Gastrocnemius medialis (tissue), 4 donors: Measurements from ENCODE around the gene BMP7.

ENCODE experiments used
- POLR2A ChIP-seq, 2 donors: fragments of 450-650 bp; IDR thresholded peaks; one replicate each; pipeline ENCODE4 v1.6.1; 2017; ENCODE audit warnings: antibody characterized with exemption in 2 of 2, mild to moderate bottlenecking in 2 of 2, moderate library complexity in 2 of 2
- TF ChIP-seq, protein P1 (sequence below), 5 experiments: fragments of 450-650 bp in 3 of 5; fragments of 200-600 bp in 2 of 5; sonication (generic) in 2 of 5; IDR thresholded peaks in 4 of 5; conservative IDR thresholded peaks in 1 of 5; 1 replicate in 4 of 5; 2 replicates in 1 of 5; pipeline ENCODE4 v1.5.1; 2016 to 2019; ENCODE audit warnings: antibody characterized with exemption in 5 of 5, mild to moderate bottlenecking in 3 of 5, moderate library complexity in 3 of 5

DNA sequence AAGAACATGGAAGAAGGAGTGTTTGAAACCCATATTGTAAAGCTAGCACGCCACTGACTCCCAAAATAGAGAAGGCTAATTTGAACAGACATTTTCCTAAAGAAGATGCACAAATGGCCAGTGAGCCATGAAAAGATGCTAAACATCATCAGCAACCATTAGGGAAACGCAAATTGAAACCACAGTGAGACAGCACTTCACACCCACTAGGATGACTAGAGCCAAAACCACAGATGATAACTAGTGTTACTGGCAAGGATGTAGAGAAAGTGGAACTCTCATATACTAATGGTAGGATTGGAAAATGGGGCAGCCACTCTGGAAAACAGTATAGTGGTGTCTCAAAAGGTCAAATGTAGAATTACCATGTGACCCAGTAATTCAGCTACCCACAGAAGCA, 58.2 kb downstream of the BMP7 start:
- TF ChIP-seq, protein P1, sequence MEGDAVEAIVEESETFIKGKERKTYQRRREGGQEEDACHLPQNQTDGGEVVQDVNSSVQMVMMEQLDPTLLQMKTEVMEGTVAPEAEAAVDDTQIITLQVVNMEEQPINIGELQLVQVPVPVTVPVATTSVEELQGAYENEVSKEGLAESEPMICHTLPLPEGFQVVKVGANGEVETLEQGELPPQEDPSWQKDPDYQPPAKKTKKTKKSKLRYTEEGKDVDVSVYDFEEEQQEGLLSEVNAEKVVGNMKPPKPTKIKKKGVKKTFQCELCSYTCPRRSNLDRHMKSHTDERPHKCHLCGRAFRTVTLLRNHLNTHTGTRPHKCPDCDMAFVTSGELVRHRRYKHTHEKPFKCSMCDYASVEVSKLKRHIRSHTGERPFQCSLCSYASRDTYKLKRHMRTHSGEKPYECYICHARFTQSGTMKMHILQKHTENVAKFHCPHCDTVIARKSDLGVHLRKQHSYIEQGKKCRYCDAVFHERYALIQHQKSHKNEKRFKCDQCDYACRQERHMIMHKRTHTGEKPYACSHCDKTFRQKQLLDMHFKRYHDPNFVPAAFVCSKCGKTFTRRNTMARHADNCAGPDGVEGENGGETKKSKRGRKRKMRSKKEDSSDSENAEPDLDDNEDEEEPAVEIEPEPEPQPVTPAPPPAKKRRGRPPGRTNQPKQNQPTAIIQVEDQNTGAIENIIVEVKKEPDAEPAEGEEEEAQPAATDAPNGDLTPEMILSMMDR (IDR thresholded peaks at IDR 0.05 in 4 of 5, conservative IDR thresholded peaks at IDR 0.05 in 1 of 5): no peak
- no peak for TF ChIP-seq POLR2A (IDR thresholded peaks at IDR 0.05)
